HepG2 (cell line): ENCODE measurements around the gene MDH1B. TPM values are rescaled to one million over a fixed set of nuclear protein-coding genes. Genes with fewer than 3 reads are reported as not detected.
A peak's percentile ranks its signal among the peaks of the same experiment; 100 is the strongest.

Source experiments
- ATAC-seq: fragments of 200-7000 bp; cut with Tn5 transposase; 3 replicates; pipeline ENCODE4 v1.9.1; 2020; ENCODE audit warnings: mild to moderate bottlenecking, moderate library complexity
- BruUV-seq: library from RNA; stranded (reverse); fragments of 400-500 nt; replicated peaks from 2 replicates; lab custom pipeline; 2021; lab: Mats Ljungman, UMichigan
- CTCF ChIA-PET: fragments of 300-600 bp; formaldehyde crosslinking; extraction: SDS; loops from one replicate; lab custom pipeline; 2021; ENCODE audit warnings: low total read pairs, inconsistent platforms, low intra/inter-chr PET ratio; lab: Yijun Ruan, JAX
- POLR2A ChIA-PET: fragments of 350-600 bp; sonication (Branson Sonifier 250); formaldehyde crosslinking; loops from one replicate; lab custom pipeline; 2020; ENCODE audit warnings: antibody characterized with exemption, inconsistent platforms; lab: Yijun Ruan, JAX
- DNase-seq: peaks from one replicate; pipeline ENCODE4 v3.0.0-alpha.2; 2015; ENCODE audit warnings: low spot score
- FAIRE-seq: peaks from 3 replicates; lab custom pipeline; 2011; peaks lifted over from hg19 to GRCh38; lab: Jason Lieb, UNC
- H2AFZ ChIP-seq: one replicate; pipeline ENCODE4 v1.6.1; 2011; ENCODE audit warnings: low read length, inconsistent platforms
- H3K27ac ChIP-seq: fragments of 300-600 bp; 3 replicates; pipeline ENCODE4 v1.8.0; 2011; ENCODE audit warnings: mixed run types, mild to moderate bottlenecking, mixed read lengths, low read length, inconsistent platforms; ENCODE audit not compliant: insufficient read depth; ENCODE audit errors: extremely low read length
- H3K27me3 ChIP-seq, 2 experiments: fragments of 200-600 bp in 1 of 2; 2 replicates in 1 of 2; 3 replicates in 1 of 2; pipeline versions ENCODE4 v1.6.0 to v1.8.0; 2011; ENCODE audit warnings: low read length in 2 of 2, mild to moderate bottlenecking in 2 of 2, moderate library complexity in 2 of 2, inconsistent platforms in 1 of 2; ENCODE audit not compliant: insufficient read depth in 2 of 2, control insufficient read depth in 1 of 2
- H3K36me3 ChIP-seq, 2 experiments: fragments of 200-600 bp in 1 of 2; replicated peaks in 1 of 2; 2 replicates in 1 of 2; 3 replicates in 1 of 2; pipeline versions ENCODE4 v1.5.1 to v1.8.0; 2011; ENCODE audit warnings: low read length in 2 of 2, inconsistent platforms in 1 of 2; ENCODE audit not compliant: insufficient read depth in 2 of 2, control insufficient read depth in 1 of 2
- H3K4me1 ChIP-seq: 2 replicates; pipeline ENCODE4 v1.5.1; 2012; ENCODE audit warnings: low read length, inconsistent platforms; ENCODE audit not compliant: insufficient read depth
- H3K4me2 ChIP-seq: 2 replicates; pipeline ENCODE4 v1.6.0; 2011; ENCODE audit warnings: low read depth, low read length, inconsistent platforms
- H3K4me3 ChIP-seq, 3 experiments: fragments of 200-600 bp in 1 of 3; sonication (generic), shearing (Covaris generic) in 1 of 3; replicated peaks in 1 of 3; 2 replicates each; pipeline ENCODE4 v1.5.1; 2011 to 2016; ENCODE audit warnings: low read length in 3 of 3, inconsistent platforms in 2 of 3, low read depth in 2 of 3, mild to moderate bottlenecking in 2 of 3, control low read depth in 1 of 3, mixed read lengths in 1 of 3; ENCODE audit not compliant: insufficient read depth in 1 of 3
- H3K79me2 ChIP-seq: one replicate; pipeline ENCODE4 v1.6.1; 2011; ENCODE audit warnings: low read length, inconsistent platforms; ENCODE audit not compliant: insufficient read depth
- H3K9ac ChIP-seq: 2 replicates; pipeline ENCODE4 v1.6.0; 2011; ENCODE audit warnings: mild to moderate bottlenecking, low read depth, low read length, inconsistent platforms; ENCODE audit not compliant: insufficient read depth
- H3K9me3 ChIP-seq: 2 replicates; pipeline ENCODE4 v1.5.1; 2012; ENCODE audit warnings: mild to moderate bottlenecking, low read length
- H4K20me1 ChIP-seq: 2 replicates; pipeline ENCODE4 v1.6.0; 2011; ENCODE audit warnings: inconsistent platforms, mild to moderate bottlenecking, low read length, moderate library complexity; ENCODE audit not compliant: insufficient read depth
- CTCF ChIP-seq: sonication (generic); formaldehyde crosslinking; IDR thresholded peaks from 2 replicates; pipeline ENCODE4 v1.5.0; 2020; ENCODE audit warnings: mild to moderate bottlenecking, missing genetic modification reagents, moderate library complexity
- MAFF ChIP-seq: IDR thresholded peaks from 2 replicates; pipeline ENCODE4 v1.6.1; 2011; ENCODE audit warnings: low read depth, low read length, improper control_type of control experiment
- MAFK ChIP-seq, 2 experiments: IDR thresholded peaks in 1 of 2; conservative IDR thresholded peaks in 1 of 2; 2 replicates each; pipeline ENCODE4 v1.6.1; 2011; ENCODE audit warnings: improper control_type of control experiment in 2 of 2, low read length in 2 of 2
- RAD21 ChIP-seq: fragments of 450-650 bp; formaldehyde crosslinking; IDR thresholded peaks from 2 replicates; pipeline ENCODE4 v1.5.0; 2020; ENCODE audit warnings: mild to moderate bottlenecking
- SMYD3 ChIP-seq: sonication (generic); formaldehyde crosslinking; IDR thresholded peaks from 2 replicates; pipeline ENCODE4 v1.8.1; 2023; ENCODE audit warnings: mild to moderate bottlenecking, missing genetic modification reagents
- SNRNP70 ChIP-seq: fragments of 200-400 bp; formaldehyde crosslinking; IDR thresholded peaks from 2 replicates; pipeline ENCODE4 v1.6.1; 2017; ENCODE audit warnings: mild to moderate bottlenecking, low read depth, low read length, moderate library complexity
- SPEN ChIP-seq: sonication (generic); formaldehyde crosslinking; IDR thresholded peaks from 2 replicates; pipeline ENCODE4 v1.5.1; 2020; ENCODE audit warnings: low read depth, mild to moderate bottlenecking, missing genetic modification reagents
- U2AF1 ChIP-seq: fragments of 200-400 bp; formaldehyde crosslinking; optimal IDR thresholded peaks from 2 replicates; pipeline ENCODE3; 2017; ENCODE audit warnings: mild to moderate bottlenecking, low read depth, low read length
- ZBTB33 ChIP-seq: sonication (generic); formaldehyde crosslinking; IDR thresholded peaks from 2 replicates; pipeline ENCODE4 v1.4.0; 2020; ENCODE audit warnings: missing genetic modification reagents
- ZKSCAN1 ChIP-seq: fragments of 150-350 bp; IDR thresholded peaks from 2 replicates; pipeline ENCODE4 v1.6.1; 2014; ENCODE audit warnings: low read length
- ZNF180 ChIP-seq: sonication (generic); formaldehyde crosslinking; IDR thresholded peaks from 2 replicates; pipeline ENCODE4 v1.4.0; 2020; ENCODE audit warnings: low read depth, missing genetic modification reagents, borderline replicate concordance
- ZNF282 ChIP-seq: fragments of 450-650 bp; IDR thresholded peaks from 2 replicates; pipeline ENCODE4 v1.6.1; 2018; ENCODE audit not compliant: partially characterized antibody
- ZNF333 ChIP-seq: sonication (generic); formaldehyde crosslinking; IDR thresholded peaks from 2 replicates; pipeline ENCODE4 v1.4.0; 2020; ENCODE audit warnings: mild to moderate bottlenecking, missing genetic modification reagents, borderline replicate concordance
- ZNF660 ChIP-seq: sonication (generic); formaldehyde crosslinking; IDR thresholded peaks from 2 replicates; pipeline ENCODE4 v1.5.1; 2020; ENCODE audit warnings: mild to moderate bottlenecking, low read depth, missing genetic modification reagents, borderline replicate concordance
- ZNF724P ChIP-seq: sonication (generic); formaldehyde crosslinking; IDR thresholded peaks from 2 replicates; pipeline ENCODE4 v1.8.0; 2022; ENCODE audit warnings: missing genetic modification reagents, borderline replicate concordance
- WGBS: methylation state at CpG from one replicate; pipeline ENCODE4 v1.1.6; 2017; ENCODE audit warnings: low lambda C conversion rate; 5-methylcytosine and 5-hydroxymethylcytosine counted together
- in situ Hi-C: cut with HindIII; loops from 2 replicates; pipeline ENCODE4 v1.10.0; 2017; ENCODE audit warnings: low pct_unique_long_range_greater_than_20kb; ENCODE audit not compliant: extremely low pct_ligation_motif_present
- intact Hi-C: fragments of 100-400 bp; cut with micrococcal nuclease; formaldehyde crosslinking; loops from one replicate; pipeline ENCODE4 v1.10.0; 2022; ENCODE audit not compliant: unreplicated experiment
- polyA plus RNA-seq, 8 experiments: library from polyadenylated mRNA; depleted of rRNA in 3 of 8; stranded (reverse) in 7 of 8; unstranded in 1 of 8; fragments of >200 nt; fragmentation: Illumina TruSeq in 4 of 8; extraction: Trizol in 4 of 8; gene quantifications; 2 replicates each; pipeline versions ENCODE4 v1.2.1 to v1.2.3, GENCODE V29; 2011 to 2016; ENCODE audit warnings: low read depth in 4 of 8, missing spikeins in 1 of 8, mixed read lengths in 1 of 8; ENCODE audit not compliant: insufficient read depth in 1 of 8
- total RNA-seq, 5 experiments: library from RNA; depleted of rRNA; stranded (reverse); fragments of >200 nt; fragmentation: Illumina TruSeq; extraction: Trizol; gene quantifications; 2 replicates each; pipeline ENCODE4 v1.2.3, GENCODE V29; 2016; ENCODE audit warnings: low read depth in 1 of 5

Gene MDH1B
- total and polyA plus RNA-seq, 2 of the 13 experiments (the other 11 are each of a cell fraction or from before 2014, with no cell fraction given), result 0.17 to 0.86 TPM

- FAIRE-seq (no peak), DNase-seq (no peak), ATAC-seq (no peak)
- Histone ChIP-seq H3K27ac (no peak overlapping the region), H3K79me2 (peaks cover 7% of the 10 kb centered on the region), H2AFZ (no peak overlapping the region), H4K20me1 (peaks cover 10% of the 10 kb centered on the region), H3K4me2 (no peak overlapping the region), H3K9me3 (peaks cover 9% of the 10 kb centered on the region; the same call in 1 of the 2 replicates), H3K4me1 (no peaks in the 10 kb centered on the region), H3K27me3 (no peaks in the 10 kb centered on the region), H3K4me3 (no peak overlapping the region), H3K36me3 (peaks cover 44 to 86% of the 10 kb centered on the region in 2 experiments), H3K9ac (no peak overlapping the region)
- WGBS, result 92% methylated on average over 7 of the region's 7 CpGs
- in situ Hi-C loops (loop anchor here (5.0 kb wide), 1 partner anchor 92 kb away; no protein-coding TSS in a partner anchor), intact Hi-C loops (no loop called here)
- TF ChIP-seq ZNF282 (no peak), ZNF180 (CRISPR knock-in tag) (no peak), MAFK (conservative IDR thresholded peaks at IDR 0.05 in 1 of 2, IDR thresholded peaks at IDR 0.05 in 1 of 2; ENCODE audit: low read length in 2 of 2) (peak; percentile 51 to 62; a peak in 3 of 4 replicates), MAFF (peak; percentile 67)
- ChIA-PET POLR2A (no interaction called here), CTCF (no interaction called here)
- no TSS peak for BruUV-seq
These were observed 19.6 kb upstream of the MDH1B start for GRCh38 chr2:206784559-206785353.

GRCh38 chr2:206783718-206784117 lies 18.6 kb upstream of the MDH1B start:
- H4K20me1 ChIP-seq, result peaks cover 10% of the 10 kb centered on the region
- H3K27me3 ChIP-seq, result no peaks in the 10 kb centered on the region
- ATAC-seq, result peak; percentile 96
- WGBS, result 92% methylated on average over 2 of the region's 2 CpGs
- no peak overlapping the region for H3K4me2 ChIP-seq
- BruUV-seq, result TSS peak; percentile 15
- H2AFZ ChIP-seq, result no peak overlapping the region
- FAIRE-seq, result no peak
- H3K4me1 ChIP-seq, result no peaks in the 10 kb centered on the region
- in situ Hi-C loops (no loop called here), intact Hi-C loops (no loop called here)
- no peak overlapping the region for H3K9ac ChIP-seq
- peaks cover 9% of the 10 kb centered on the region; the same call in 1 of the 2 replicates for H3K9me3 ChIP-seq
- no peak overlapping the region for H3K27ac ChIP-seq
- ChIA-PET POLR2A (no interaction called here), CTCF (no interaction called here)
- no peak overlapping the region for H3K4me3 ChIP-seq
- DNase-seq, result peak; percentile 22
- peaks cover 39 to 88% of the 10 kb centered on the region in 2 experiments for H3K36me3 ChIP-seq
- peaks cover 14% of the 10 kb centered on the region for H3K79me2 ChIP-seq
- TF ChIP-seq ZNF660 (CRISPR knock-in tag) (no peak), ZKSCAN1 (peak; percentile 56; the same call in 1 of the 2 replicates), ZBTB33 (CRISPR knock-in tag) (peak; percentile 72; the same call in 1 of the 2 replicates), SMYD3 (CRISPR knock-in tag) (no peak), SNRNP70 (no peak), ZNF333 (CRISPR knock-in tag) (no peak), U2AF1 (no peak), ZNF724P (no peak), CTCF (peak; percentile 48), SPEN (CRISPR knock-in tag) (no peak), RAD21 (CRISPR knock-in tag) (peak; percentile 12; the same call in 1 of the 2 replicates)
